Subcutaneous abdominal adipose tissue (tissue), 5 donors: ENCODE results near the gene NRAP.
A peak's percentile ranks its signal among the peaks of the same experiment; 100 is the strongest.

ENCODE experiments used
- H3K27ac ChIP-seq: one replicate; pipeline ENCODE4 v1.7.0; 2013; ENCODE audit warnings: low read depth, mild to moderate bottlenecking, inconsistent platforms, low read length, moderate library complexity
- H3K27me3 ChIP-seq, 5 donors: one replicate each; pipeline ENCODE4 v1.7.0; 2013; ENCODE audit warnings: low read length in 5 of 5, inconsistent platforms in 1 of 5; ENCODE audit not compliant: control insufficient read depth in 5 of 5, insufficient read depth in 4 of 5
- H3K36me3 ChIP-seq, 5 donors: one replicate each; pipeline ENCODE4 v1.7.0; 2013; ENCODE audit warnings: low read length in 5 of 5; ENCODE audit not compliant: control insufficient read depth in 5 of 5, insufficient read depth in 5 of 5
- H3K4me1 ChIP-seq, 5 donors: one replicate each; pipeline ENCODE4 v1.7.0; 2013; ENCODE audit warnings: low read length in 5 of 5, mild to moderate bottlenecking in 3 of 5, moderate library complexity in 1 of 5; ENCODE audit not compliant: control insufficient read depth in 5 of 5, insufficient read depth in 5 of 5
- H3K4me3 ChIP-seq, 5 donors: one replicate each; pipeline ENCODE4 v1.7.0; 2013; ENCODE audit warnings: low read length in 5 of 5, low read depth in 1 of 5
- H3K9ac ChIP-seq, 5 donors: one replicate each; pipeline ENCODE4 v1.7.0; 2013; ENCODE audit warnings: low read length in 5 of 5, mild to moderate bottlenecking in 4 of 5, moderate library complexity in 3 of 5
- H3K9me3 ChIP-seq, 5 donors: one replicate each; pipeline ENCODE4 v1.7.0; 2013; ENCODE audit warnings: low read length in 5 of 5; ENCODE audit not compliant: control insufficient read depth in 5 of 5
- donor health status: healthy.
- donor health status: healthy.
- donor health status: healthy.
- donor health status: healthy.
- donor health status: healthy.

The NRAP gene

DNA sequence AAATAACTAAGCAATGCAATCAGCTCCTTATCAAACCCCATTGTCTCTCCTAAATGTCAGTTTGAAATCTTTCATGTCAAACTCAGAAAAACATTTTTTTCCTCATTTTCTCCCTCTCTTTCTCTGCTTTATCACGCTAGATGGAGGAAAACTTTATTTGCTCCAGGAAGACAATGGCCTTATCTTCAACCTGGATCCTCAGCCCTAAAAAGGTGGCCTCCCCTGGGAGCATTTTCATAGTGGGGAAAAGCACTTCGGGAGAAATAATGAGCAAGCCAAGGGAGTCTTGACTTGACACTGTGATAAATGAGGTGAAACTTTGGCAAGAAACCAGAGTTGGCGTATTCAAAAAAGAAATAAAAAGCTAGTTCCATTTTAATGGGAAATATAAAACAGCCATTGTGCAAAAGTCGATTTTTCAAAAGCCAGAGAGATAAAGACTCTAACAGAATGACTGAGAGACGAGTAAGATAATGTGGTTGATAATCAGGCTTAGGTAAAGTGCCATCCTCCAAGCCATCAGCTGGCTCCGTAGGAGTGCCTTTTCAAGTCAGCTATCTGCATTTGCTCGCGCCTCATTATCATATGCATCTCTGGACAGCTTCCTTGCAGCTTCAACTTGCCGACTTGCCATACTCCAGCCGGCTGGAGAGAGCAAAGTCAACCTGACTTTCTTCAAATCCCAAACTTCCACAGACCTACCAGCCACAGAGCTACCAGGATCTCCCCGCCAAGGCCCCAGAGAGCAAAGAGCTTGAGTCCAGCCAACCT, 91.1 kb downstream of the NRAP start:
- Histone ChIP-seq H3K4me3 (no peak overlapping the region), H3K9me3 (peaks cover 4 to 14% (median 10%) of the 10 kb centered on the region in 5 donors), H3K4me1 (peaks cover 0 to 17% (median 10%) of the 10 kb centered on the region in 5 donors), H3K9ac (no peak overlapping the region), H3K27ac (no peak overlapping the region), H3K36me3 (no peaks in the 10 kb centered on the region), H3K27me3 (no peaks in the 10 kb centered on the region)

DNA sequence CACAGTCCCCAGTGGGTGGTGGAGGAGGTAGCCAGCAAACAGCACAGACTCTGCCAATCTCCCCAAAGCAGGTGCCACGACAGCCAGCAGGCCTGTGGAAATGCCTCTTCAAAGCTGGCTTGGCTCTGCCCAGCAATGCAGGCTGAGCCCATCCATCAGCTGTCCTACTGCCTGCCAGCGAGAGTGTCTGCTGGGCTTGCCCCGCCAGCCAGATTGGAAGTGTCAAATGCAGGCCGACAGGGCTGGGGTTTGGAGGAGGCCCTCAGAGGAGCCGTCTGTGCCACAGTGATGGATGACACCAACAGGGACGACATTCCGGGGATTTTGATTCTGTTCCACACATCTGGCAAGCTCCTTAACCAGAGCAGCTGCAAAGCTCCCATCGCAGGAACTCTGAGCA, 94.3 kb downstream of the NRAP start:
- Histone ChIP-seq H3K9ac (no peak overlapping the region), H3K4me1 (peaks cover 0 to 20% (median 10%) of the 10 kb centered on the region in 5 donors), H3K9me3 (peaks cover 4 to 14% (median 10%) of the 10 kb centered on the region in 5 donors), H3K27ac (peak overlapping the region; percentile 94), H3K4me3 (no peak overlapping the region), H3K36me3 (no peaks in the 10 kb centered on the region), H3K27me3 (no peaks in the 10 kb centered on the region)

DNA sequence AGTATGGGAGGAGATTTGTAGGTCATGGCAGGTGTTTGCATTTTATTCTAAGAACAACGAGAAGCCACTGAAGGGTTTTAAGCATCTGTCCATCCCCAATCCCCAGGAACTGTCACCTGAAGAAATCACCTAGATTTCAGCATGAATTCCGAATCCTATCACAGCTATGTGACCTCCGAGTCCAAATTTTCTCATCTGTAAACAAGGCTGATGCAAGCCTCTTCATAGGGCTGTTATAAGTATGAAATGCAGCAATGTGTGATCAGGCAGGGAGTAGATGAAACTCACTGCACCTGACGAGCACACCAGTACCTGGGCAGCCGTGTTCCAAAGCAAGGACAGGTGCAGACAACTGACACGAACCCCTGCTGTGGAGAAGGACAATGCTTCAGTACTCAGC, 97.0 kb downstream of the NRAP start:
- peaks cover 4 to 10% (median 8%) of the 10 kb centered on the region in 5 donors for H3K9me3 ChIP-seq
- no peaks in the 10 kb centered on the region for H3K27me3 ChIP-seq
- H3K4me3 ChIP-seq, result no peak overlapping the region
- H3K9ac ChIP-seq, result no peak overlapping the region
- H3K36me3 ChIP-seq, result no peaks in the 10 kb centered on the region
- H3K27ac ChIP-seq, result no peak overlapping the region
- peaks cover 0 to 28% (median 15%) of the 10 kb centered on the region in 5 donors for H3K4me1 ChIP-seq

DNA sequence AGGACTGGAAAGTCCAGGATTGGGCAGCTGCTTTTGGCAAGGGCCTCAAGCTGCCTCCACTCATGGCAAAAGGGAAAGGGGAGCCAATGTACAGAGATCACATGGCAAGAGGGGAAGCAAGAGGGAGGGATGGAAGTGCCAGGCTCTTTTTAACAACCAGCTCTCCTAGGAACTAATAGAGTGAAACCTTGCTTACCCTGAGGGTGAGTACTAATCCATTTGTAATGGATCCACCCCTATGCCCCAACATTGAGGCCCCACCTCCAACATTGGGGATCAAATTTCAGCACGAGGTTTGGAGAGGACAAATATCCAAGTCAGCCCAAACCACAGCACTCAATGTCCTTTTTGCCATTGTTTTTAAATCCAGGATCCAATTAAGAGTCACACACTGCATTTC, 98.5 kb downstream of the NRAP start:
- H3K9me3 ChIP-seq, result no peaks in the 10 kb centered on the region

DNA sequence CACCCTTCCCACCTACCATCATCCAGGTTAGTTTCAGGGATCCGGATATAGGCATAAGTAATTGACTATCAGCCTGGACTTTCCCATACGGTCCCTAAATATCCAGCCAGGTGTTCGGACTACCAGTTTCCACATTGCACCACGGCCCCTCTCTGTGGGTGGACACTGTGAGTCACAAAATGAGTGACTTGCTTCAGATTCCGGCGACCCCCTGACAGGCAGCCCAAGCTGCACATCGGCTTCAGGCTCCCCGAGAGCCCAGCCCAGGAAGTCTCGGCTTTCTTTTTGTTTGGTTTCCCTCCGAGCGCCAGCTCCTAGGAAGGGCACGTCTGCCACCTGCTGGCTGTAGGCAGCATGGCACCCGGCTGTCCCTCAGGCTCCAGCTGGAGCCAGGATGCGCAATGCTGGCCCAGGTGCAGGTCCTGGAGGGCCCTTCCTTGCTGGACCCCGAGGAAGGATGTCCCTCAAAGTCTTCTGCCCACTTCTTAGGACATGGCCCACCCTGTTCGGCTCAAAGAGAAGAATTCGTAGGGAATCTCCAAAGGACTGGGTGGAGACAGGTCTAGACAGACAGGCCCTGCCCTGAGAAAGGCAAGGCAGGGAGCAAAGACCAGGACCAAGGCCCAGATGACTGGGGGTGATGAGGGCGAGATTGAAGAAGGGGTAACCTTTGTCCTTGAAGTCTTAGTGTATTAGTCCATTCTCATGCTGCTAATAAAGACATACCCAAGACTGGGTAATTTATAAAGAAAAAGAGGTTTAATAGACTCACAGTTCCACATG, 100.3 kb downstream of the NRAP start:
- Histone ChIP-seq H3K36me3 (no peaks in the 10 kb centered on the region), H3K27me3 (no peaks in the 10 kb centered on the region), H3K9me3 (no peaks in the 10 kb centered on the region), H3K27ac (no peak overlapping the region), H3K4me1 (peaks cover 0 to 19% (median 5%) of the 10 kb centered on the region in 5 donors), H3K4me3 (peak overlapping the region; percentile 51 to 77 (median 66)), H3K9ac (peak overlapping the region in 2 of 5 donors; percentile 25 to 64)

More for the DNA sequence above, 98.5 kb downstream of the NRAP start:
- no peak overlapping the region for H3K27ac ChIP-seq
- no peak overlapping the region for H3K4me3 ChIP-seq
- H3K4me1 ChIP-seq, result peaks cover 0 to 35% (median 15%) of the 10 kb centered on the region in 5 donors
- no peak overlapping the region for H3K9ac ChIP-seq
- no peaks in the 10 kb centered on the region for H3K27me3 ChIP-seq
- H3K36me3 ChIP-seq, result no peaks in the 10 kb centered on the region

DNA sequence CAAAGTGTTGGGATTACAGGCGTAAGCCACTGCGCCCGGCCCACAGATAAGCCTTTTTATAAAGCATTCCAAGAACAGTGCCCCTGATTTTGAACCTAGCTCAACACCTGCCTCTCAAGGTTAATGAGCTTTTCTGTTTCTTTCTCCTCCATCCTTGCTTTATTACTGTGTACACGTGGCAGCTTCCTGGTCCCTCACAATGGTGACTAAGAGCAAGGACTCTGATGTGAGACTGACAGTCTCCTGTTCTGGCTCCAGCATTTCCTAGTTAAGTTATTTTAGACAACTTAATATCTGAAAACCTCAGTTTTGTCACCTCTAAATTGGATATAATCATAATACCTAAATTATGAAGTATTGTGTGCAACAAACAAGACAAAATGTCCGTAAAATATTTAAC, 101.1 kb downstream of the NRAP start:
- Histone ChIP-seq H3K4me3 (no peak overlapping the region), H3K9ac (peak overlapping the region in 1 of 5 donors; percentile 25), H3K27me3 (no peaks in the 10 kb centered on the region), H3K9me3 (no peaks in the 10 kb centered on the region), H3K4me1 (peaks cover 0 to 19% (median 8%) of the 10 kb centered on the region in 5 donors), H3K36me3 (no peaks in the 10 kb centered on the region), H3K27ac (peak overlapping the region; percentile 49)

DNA sequence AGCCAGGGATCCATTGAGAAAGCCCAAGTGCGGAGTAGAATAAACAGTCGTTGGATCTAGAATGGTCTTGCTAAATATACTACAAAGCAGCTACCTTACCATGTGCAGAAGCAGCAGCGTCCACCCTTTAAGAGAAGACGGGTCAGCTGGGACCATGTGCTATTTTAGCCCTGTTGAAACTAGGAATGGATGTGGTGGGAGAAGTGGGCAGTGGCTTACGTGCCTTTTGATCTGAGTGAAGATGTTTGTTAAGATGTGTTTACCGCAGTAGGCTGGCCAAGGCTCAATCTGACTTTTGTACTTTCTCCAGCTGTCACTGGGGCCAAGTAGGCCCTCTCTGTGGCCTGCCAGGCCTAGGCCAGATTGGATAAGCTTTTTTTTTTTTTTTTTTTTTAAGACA, 101.8 kb downstream of the NRAP start:
- Histone ChIP-seq H3K9ac (no peak overlapping the region), H3K27ac (peak overlapping the region; percentile 49), H3K4me3 (no peak overlapping the region), H3K36me3 (no peaks in the 10 kb centered on the region), H3K27me3 (no peaks in the 10 kb centered on the region), H3K4me1 (peaks cover 0 to 21% (median 11%) of the 10 kb centered on the region in 5 donors), H3K9me3 (no peaks in the 10 kb centered on the region)

DNA sequence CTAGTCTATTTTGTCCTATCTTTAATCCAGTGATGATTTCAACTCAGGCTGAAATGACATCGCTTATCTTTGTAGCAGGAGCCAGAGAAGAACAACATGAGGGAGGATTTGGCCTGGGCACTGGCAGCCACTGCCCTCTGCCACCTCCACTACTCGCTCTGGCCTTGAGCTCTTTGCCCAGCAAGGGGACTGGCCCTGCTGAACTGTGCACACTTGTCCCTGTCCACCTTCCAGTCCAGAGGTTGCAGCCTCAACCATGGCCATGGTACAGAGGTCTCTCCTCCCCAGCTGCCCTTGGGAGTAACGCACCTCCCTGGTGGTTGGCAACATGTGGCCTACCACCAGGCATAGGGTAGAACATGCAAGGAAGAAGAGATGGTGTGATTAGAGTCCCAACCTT, 102.6 kb downstream of the NRAP start:
- H3K9ac ChIP-seq, result no peak overlapping the region
- H3K27me3 ChIP-seq, result no peaks in the 10 kb centered on the region

DNA sequence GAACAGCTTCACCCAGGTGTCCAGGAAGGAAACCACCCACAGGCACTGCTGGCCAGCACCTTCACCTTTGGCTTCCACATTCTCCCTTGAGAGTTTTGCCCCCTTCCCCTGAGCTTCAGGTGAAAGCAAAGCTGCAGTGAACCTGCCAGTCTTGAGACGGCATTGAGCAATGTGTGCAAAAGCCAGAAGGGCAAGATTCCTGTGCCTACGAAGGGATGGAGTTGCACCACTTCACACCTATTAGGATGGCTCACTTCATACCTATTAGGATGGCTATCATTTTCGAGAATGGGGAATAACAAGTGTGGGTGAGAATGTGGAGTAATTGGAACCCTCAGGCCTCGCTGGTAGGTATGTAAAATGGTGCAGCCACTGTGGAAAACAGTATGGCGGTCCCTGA, 103.8 kb downstream of the NRAP start:
- no peak overlapping the region for H3K9ac ChIP-seq
- H3K27ac ChIP-seq, result no peak overlapping the region
- no peak overlapping the region for H3K4me3 ChIP-seq
- H3K4me1 ChIP-seq, result peaks cover 0 to 20% (median 15%) of the 10 kb centered on the region in 5 donors
- H3K9me3 ChIP-seq, result no peaks in the 10 kb centered on the region
- H3K27me3 ChIP-seq, result peaks cover 0 to 3% (median 0%) of the 10 kb centered on the region in 5 donors
- no peaks in the 10 kb centered on the region for H3K36me3 ChIP-seq

More for the DNA sequence above, 102.6 kb downstream of the NRAP start:
- H3K9me3 ChIP-seq, result no peaks in the 10 kb centered on the region
- peaks cover 0 to 20% (median 15%) of the 10 kb centered on the region in 5 donors for H3K4me1 ChIP-seq
- H3K27ac ChIP-seq, result no peak overlapping the region
- H3K36me3 ChIP-seq, result no peaks in the 10 kb centered on the region
- H3K4me3 ChIP-seq, result no peak overlapping the region

DNA sequence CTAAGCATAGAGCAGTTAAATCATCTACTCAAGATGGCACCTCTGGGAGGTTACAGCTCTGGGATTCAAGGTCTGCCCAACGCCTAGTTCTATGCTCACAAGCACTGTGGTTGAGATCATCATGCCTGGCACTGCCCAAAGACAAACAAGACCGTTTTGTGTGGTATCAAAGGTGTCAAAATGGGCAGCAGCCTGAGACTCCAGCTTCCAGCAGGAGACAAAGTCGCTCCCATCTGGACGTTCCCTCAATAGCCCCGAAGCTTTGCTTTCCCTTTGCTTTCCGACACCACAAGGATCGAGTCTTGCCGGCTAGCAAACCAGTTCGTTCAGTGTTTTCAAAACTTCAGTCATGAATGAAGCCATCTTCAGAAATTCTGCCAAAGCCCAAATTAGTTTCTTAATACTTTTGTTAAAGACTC, 105.9 kb downstream of the NRAP start:
- Histone ChIP-seq H3K27ac (no peak overlapping the region), H3K4me1 (peaks cover 0 to 15% (median 11%) of the 10 kb centered on the region in 5 donors), H3K36me3 (no peaks in the 10 kb centered on the region), H3K9ac (no peak overlapping the region), H3K27me3 (peaks cover 0 to 3% (median 0%) of the 10 kb centered on the region in 5 donors), H3K4me3 (peak overlapping the region in 1 of 5 donors; percentile 27), H3K9me3 (no peaks in the 10 kb centered on the region)
